Nephron (organoid): ENCODE measurements around the gene FA2H.

Experiments used
- H3K27ac Mint-ChIP-seq, 3 experiments: 2 replicates each; pipeline ENCODE4 v1.8.0; 2020; ENCODE audit warnings: mixed read lengths in 3 of 3, mild to moderate bottlenecking in 2 of 3, moderate library complexity in 1 of 3
- H3K27me3 Mint-ChIP-seq: 2 replicates; pipeline ENCODE4 v1.8.0; 2021; ENCODE audit warnings: low read depth, mild to moderate bottlenecking, moderate library complexity, mixed read lengths
- H3K36me3 Mint-ChIP-seq: 2 replicates; pipeline ENCODE4 v1.8.0; 2020; ENCODE audit warnings: low read depth, mixed read lengths
- H3K4me1 Mint-ChIP-seq: 2 replicates; pipeline ENCODE4 v1.8.0; 2020; ENCODE audit warnings: mixed read lengths
- H3K4me3 Mint-ChIP-seq, 3 experiments: 2 replicates each; pipeline ENCODE4 v1.8.0; 2020; ENCODE audit warnings: mild to moderate bottlenecking in 3 of 3, mixed read lengths in 3 of 3, moderate library complexity in 2 of 3
- H3K9me3 Mint-ChIP-seq: 2 replicates; pipeline ENCODE4 v1.8.0; 2020; ENCODE audit warnings: mixed read lengths
- CTCF ChIP-seq, 3 experiments: fragments of 200-600 bp; sonication (generic); IDR thresholded peaks; one replicate each; pipeline ENCODE4 v1.5.0; 2021; ENCODE audit warnings: antibody characterized with exemption in 3 of 3; ENCODE audit not compliant: unreplicated experiment in 3 of 3

Gene FA2H

GRCh38 chr16:74713876-74714275 is 60.7 kb downstream of the FA2H start:
- Mint-ChIP-seq H3K4me3 (no peak overlapping the region), H3K4me1 (no peaks in the 10 kb centered on the region), H3K27me3 (peaks cover 13% of the 10 kb centered on the region), H3K36me3 (no peaks in the 10 kb centered on the region), H3K9me3 (no peaks in the 10 kb centered on the region), H3K27ac (no peak overlapping the region)
- no peak for TF ChIP-seq CTCF (IDR thresholded peaks at IDR 0.05; ENCODE audit: unreplicated experiment in 3 of 3)

GRCh38 chr16:74713325-74713724 is 61.3 kb downstream of the FA2H start:
- no peak overlapping the region for H3K27ac Mint-ChIP-seq

GRCh38 chr16:74711938-74712337 is 62.7 kb downstream of the FA2H start:
- Mint-ChIP-seq H3K36me3 (no peaks in the 10 kb centered on the region), H3K9me3 (no peaks in the 10 kb centered on the region), H3K27ac (no peak overlapping the region), H3K4me1 (no peaks in the 10 kb centered on the region), H3K4me3 (no peak overlapping the region), H3K27me3 (peaks cover 10% of the 10 kb centered on the region)
- no peak for TF ChIP-seq CTCF (IDR thresholded peaks at IDR 0.05; ENCODE audit: unreplicated experiment in 3 of 3)

More at GRCh38 chr16:74713325-74713724, 61.3 kb downstream of the FA2H start:
- Mint-ChIP-seq H3K4me3 (no peak overlapping the region), H3K27me3 (peaks cover 13% of the 10 kb centered on the region), H3K9me3 (no peaks in the 10 kb centered on the region), H3K36me3 (no peaks in the 10 kb centered on the region), H3K4me1 (no peaks in the 10 kb centered on the region)
- TF ChIP-seq CTCF (IDR thresholded peaks at IDR 0.05; ENCODE audit: unreplicated experiment in 3 of 3): no peak

GRCh38 chr16:74710401-74710800 is 64.2 kb downstream of the FA2H start:
- Mint-ChIP-seq H3K4me1 (no peaks in the 10 kb centered on the region), H3K27me3 (peaks cover 5% of the 10 kb centered on the region), H3K9me3 (no peaks in the 10 kb centered on the region), H3K36me3 (no peaks in the 10 kb centered on the region), H3K4me3 (no peak overlapping the region), H3K27ac (no peak overlapping the region)
- TF ChIP-seq CTCF (IDR thresholded peaks at IDR 0.05; ENCODE audit: unreplicated experiment in 3 of 3): no peak

- peak; percentile 93 to 99 (median 95) for TF ChIP-seq CTCF (IDR thresholded peaks at IDR 0.05; ENCODE audit: unreplicated experiment in 3 of 3)
- Mint-ChIP-seq H3K27me3 (peaks cover 5% of the 10 kb centered on the region), H3K9me3 (no peaks in the 10 kb centered on the region), H3K4me1 (no peaks in the 10 kb centered on the region), H3K27ac (no peak overlapping the region), H3K4me3 (no peak overlapping the region), H3K36me3 (no peaks in the 10 kb centered on the region)
Observed at GRCh38 chr16:74709441-74709877, 65.2 kb downstream of the FA2H start.

GRCh38 chr16:74700438-74701225 is 74.0 kb downstream of the FA2H start, which contains the start of gene MLKL:
Gene MLKL, minus strand, starts transcription at chr16:74700862. Its CDS starts 5,105 bp downstream, at chr16:74695757.
- H3K36me3 Mint-ChIP-seq: no peaks in the 10 kb centered on the region
- peaks cover 6% of the 10 kb centered on the region for H3K4me1 Mint-ChIP-seq
- no peak within 1 kb of the TSS for H3K27ac Mint-ChIP-seq
- no peak for TF ChIP-seq CTCF (IDR thresholded peaks at IDR 0.05; ENCODE audit: unreplicated experiment in 3 of 3)
- H3K4me3 Mint-ChIP-seq: peak within 1 kb of the TSS; percentile 60 to 76 (median 64)
- H3K27me3 Mint-ChIP-seq: peaks cover 4% of the 10 kb centered on the region
- H3K9me3 Mint-ChIP-seq: no peaks in the 10 kb centered on the region
